Trophoblast cell (in vitro differentiated cells and primary cell): Measurements from ENCODE around the gene HFE.
"Not testable (repeated sequence)": the region's sequence is repeated elsewhere in the genome, so short reads cannot be mapped to it uniquely, and the experiment has no call there.

Source experiments
- DNase-seq, 2 donors: peaks; one replicate each; pipeline ENCODE4 v3.0.0-alpha.2; 2016
- H2AFZ ChIP-seq: 2 replicates; pipeline ENCODE4 v1.6.1; 2013; ENCODE audit warnings: low read length, moderate library complexity, mild to moderate bottlenecking; ENCODE audit not compliant: insufficient read depth, poor library complexity
- H2AK5ac ChIP-seq: 2 replicates; pipeline ENCODE4 v1.6.1; 2013; ENCODE audit warnings: mild to moderate bottlenecking, low read length
- H2BK120ac ChIP-seq: 2 replicates; pipeline ENCODE4 v1.6.1; 2013; ENCODE audit warnings: low read length, mild to moderate bottlenecking, moderate library complexity; ENCODE audit not compliant: insufficient read depth, poor library complexity
- H2BK12ac ChIP-seq: 2 replicates; pipeline ENCODE4 v1.6.1; 2013; ENCODE audit warnings: mild to moderate bottlenecking, low read length, moderate library complexity
- H2BK5ac ChIP-seq: 2 replicates; pipeline ENCODE4 v1.6.1; 2013; ENCODE audit warnings: low read length, low read depth, moderate library complexity, mild to moderate bottlenecking; ENCODE audit not compliant: poor library complexity
- H3K14ac ChIP-seq: 2 replicates; pipeline ENCODE4 v1.6.1; 2013; ENCODE audit warnings: mild to moderate bottlenecking, low read length
- H3K18ac ChIP-seq: 2 replicates; pipeline ENCODE4 v1.6.1; 2013; ENCODE audit warnings: mild to moderate bottlenecking, low read length
- H3K23ac ChIP-seq: 2 replicates; pipeline ENCODE4 v1.6.1; 2013; ENCODE audit warnings: low read length
- H3K27ac ChIP-seq: 2 replicates; pipeline ENCODE4 v1.5.1; 2013; ENCODE audit warnings: low read depth, mild to moderate bottlenecking, inconsistent platforms, low read length, moderate library complexity
- H3K27me3 ChIP-seq: 2 replicates; pipeline ENCODE4 v1.6.1; 2013; ENCODE audit warnings: inconsistent platforms, mild to moderate bottlenecking, low read length, moderate library complexity; ENCODE audit not compliant: insufficient read depth
- H3K36me3 ChIP-seq, 2 experiments: 1 replicate in 1 of 2; 2 replicates in 1 of 2; pipeline ENCODE4 v1.6.1; 2013; ENCODE audit warnings: low read length in 2 of 2, mild to moderate bottlenecking in 2 of 2, moderate library complexity in 1 of 2; ENCODE audit not compliant: insufficient read depth in 2 of 2, control insufficient read depth in 1 of 2
- H3K4ac ChIP-seq: 2 replicates; pipeline ENCODE4 v1.6.1; 2013; ENCODE audit warnings: low read depth, mild to moderate bottlenecking, low read length, moderate library complexity
- H3K4me1 ChIP-seq, 2 experiments: 1 replicate in 1 of 2; 2 replicates in 1 of 2; pipeline ENCODE4 v1.6.1; 2013; ENCODE audit warnings: low read length in 2 of 2, mild to moderate bottlenecking in 2 of 2, moderate library complexity in 1 of 2; ENCODE audit not compliant: insufficient read depth in 2 of 2, control insufficient read depth in 1 of 2
- H3K4me2 ChIP-seq: 2 replicates; pipeline ENCODE4 v1.6.1; 2013; ENCODE audit warnings: inconsistent platforms, mild to moderate bottlenecking, low read length, moderate library complexity
- H3K4me3 ChIP-seq: 2 replicates; pipeline ENCODE4 v1.5.1; 2013; ENCODE audit warnings: mild to moderate bottlenecking, low read depth, low read length, inconsistent platforms
- H3K79me1 ChIP-seq: one replicate; pipeline ENCODE4 v1.6.1; 2013; ENCODE audit warnings: low read length
- H3K79me2 ChIP-seq: 2 replicates; pipeline ENCODE4 v1.6.1; 2013; ENCODE audit warnings: low read length, mild to moderate bottlenecking; ENCODE audit not compliant: control insufficient read depth, insufficient read depth, poor library complexity
- H3K9ac ChIP-seq: 2 replicates; pipeline ENCODE4 v1.6.1; 2013; ENCODE audit warnings: mild to moderate bottlenecking, low read length
- H3K9me3 ChIP-seq: 2 replicates; pipeline ENCODE4 v1.6.1; 2013; ENCODE audit warnings: low read depth, mild to moderate bottlenecking, control low read depth, inconsistent platforms, low read length; ENCODE audit not compliant: insufficient read depth
- H4K12ac ChIP-seq: 2 replicates; pipeline ENCODE4 v1.6.1; 2013; ENCODE audit warnings: low read depth, mild to moderate bottlenecking, low read length, moderate library complexity
- H4K8ac ChIP-seq: 2 replicates; pipeline ENCODE4 v1.6.1; 2013; ENCODE audit warnings: low read depth, mild to moderate bottlenecking, low read length, moderate library complexity
- H4K91ac ChIP-seq: one replicate; pipeline ENCODE4 v1.6.1; 2013; ENCODE audit warnings: low read depth, mild to moderate bottlenecking, low read length, moderate library complexity
- WGBS: extraction: QIAGEN DNeasy Blood & Tissue Kit; methylation state at CpG from one replicate; pipeline ENCODE4 v1.1.7; 2013; ENCODE audit warnings: missing lambda C conversion rate; ENCODE audit not compliant: insufficient read length, insufficient coverage; ENCODE audit errors: extremely low coverage; 5-methylcytosine and 5-hydroxymethylcytosine counted together

Gene HFE

GRCh38 chr6:26078066-26078465 lies 9.2 kb upstream of the HFE start:
- not testable (repeated sequence) for H3K79me2 ChIP-seq, H2AK5ac ChIP-seq, H2AFZ ChIP-seq, H4K12ac ChIP-seq, H2BK12ac ChIP-seq, H3K9ac ChIP-seq, H2BK120ac ChIP-seq, H3K4ac ChIP-seq, DNase-seq, H3K4me2 ChIP-seq, H3K23ac ChIP-seq, H3K79me1 ChIP-seq, H2BK5ac ChIP-seq, H3K14ac ChIP-seq, H3K27ac ChIP-seq, H4K91ac ChIP-seq, H3K18ac ChIP-seq, H3K4me1 ChIP-seq, H3K9me3 ChIP-seq, H3K27me3 ChIP-seq, H3K4me3 ChIP-seq, H3K36me3 ChIP-seq, H4K8ac ChIP-seq
- no CpG with 5 or more reads among the region's 3 CpGs for WGBS

GRCh38 chr6:26081096-26081495 lies 6.1 kb upstream of the HFE start:
- not testable (repeated sequence) for H3K23ac ChIP-seq, H3K9me3 ChIP-seq, H4K91ac ChIP-seq, H3K36me3 ChIP-seq, H3K79me1 ChIP-seq, H4K12ac ChIP-seq, H3K14ac ChIP-seq, H2BK5ac ChIP-seq, H3K27me3 ChIP-seq, H3K4ac ChIP-seq, H3K4me3 ChIP-seq, DNase-seq, H2AK5ac ChIP-seq, H4K8ac ChIP-seq, H3K18ac ChIP-seq, H2BK120ac ChIP-seq, H3K4me1 ChIP-seq, H3K4me2 ChIP-seq, H2AFZ ChIP-seq, H2BK12ac ChIP-seq, H3K9ac ChIP-seq, H3K79me2 ChIP-seq, H3K27ac ChIP-seq
- WGBS, result no CpG with 5 or more reads among the region's 3 CpGs

DNA sequence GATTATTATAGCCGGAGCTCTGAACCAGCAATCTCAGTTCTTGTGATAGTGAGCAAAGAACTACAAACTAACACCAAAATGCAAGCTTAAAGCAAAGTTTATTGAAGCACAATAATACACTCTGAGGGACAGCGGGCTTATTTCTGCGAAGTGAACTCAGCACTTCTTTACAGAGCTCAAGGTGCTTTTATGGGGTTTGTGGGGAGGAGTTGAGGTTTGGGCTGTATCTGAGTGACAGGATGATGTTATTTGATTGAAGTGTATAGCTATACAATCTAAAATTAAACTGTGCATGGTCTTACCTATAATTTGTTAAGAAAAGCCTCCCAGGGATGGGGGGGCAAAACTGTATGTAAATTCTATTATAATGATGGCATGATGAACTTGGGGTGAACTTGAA lies 1.0 kb upstream of the HFE start:
- Histone ChIP-seq H3K79me1 (peaks cover 9% of the 10 kb centered on the region), H3K9ac (no peak overlapping the region), H3K18ac (no peak overlapping the region), H4K91ac (no peak overlapping the region), H3K4me1 (peaks cover 5 to 8% of the 10 kb centered on the region in 2 experiments), H3K23ac (no peak overlapping the region), H3K4me2 (no peak overlapping the region), H2AK5ac (no peak overlapping the region), H3K79me2 (peaks cover 2% of the 10 kb centered on the region), H2BK5ac (no peak overlapping the region), H3K27me3 (no peaks in the 10 kb centered on the region), H2AFZ (no peak overlapping the region), H3K9me3 (no peaks in the 10 kb centered on the region), H2BK120ac (no peak overlapping the region), H3K4ac (no peak overlapping the region), H3K14ac (no peak overlapping the region), H2BK12ac (no peak overlapping the region), H3K4me3 (no peak overlapping the region), H3K27ac (no peak overlapping the region), H4K12ac (no peak overlapping the region), H4K8ac (no peak overlapping the region), H3K36me3 (peaks cover 2% of the 10 kb centered on the region in 2 experiments)
- WGBS, result no CpG with 5 or more reads among the region's 3 CpGs
- no peak for DNase-seq

DNA sequence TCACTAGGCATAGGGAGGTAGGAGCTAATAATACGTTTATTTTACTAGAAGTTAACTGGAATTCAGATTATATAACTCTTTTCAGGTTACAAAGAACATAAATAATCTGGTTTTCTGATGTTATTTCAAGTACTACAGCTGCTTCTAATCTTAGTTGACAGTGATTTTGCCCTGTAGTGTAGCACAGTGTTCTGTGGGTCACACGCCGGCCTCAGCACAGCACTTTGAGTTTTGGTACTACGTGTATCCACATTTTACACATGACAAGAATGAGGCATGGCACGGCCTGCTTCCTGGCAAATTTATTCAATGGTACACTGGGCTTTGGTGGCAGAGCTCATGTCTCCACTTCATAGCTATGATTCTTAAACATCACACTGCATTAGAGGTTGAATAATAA lies 1.1 kb downstream of the HFE start:
- no peak overlapping the region for H2BK12ac ChIP-seq
- DNase-seq, result no peak
- H4K8ac ChIP-seq, result no peak overlapping the region
- no peak overlapping the region for H3K4ac ChIP-seq
- no peak overlapping the region for H3K14ac ChIP-seq
- H3K36me3 ChIP-seq, result peaks cover 0 to 2% of the 10 kb centered on the region in 2 experiments
- H3K23ac ChIP-seq, result no peak overlapping the region
- peaks cover 5 to 10% of the 10 kb centered on the region in 2 experiments for H3K4me1 ChIP-seq
- H4K12ac ChIP-seq, result no peak overlapping the region
- H3K79me2 ChIP-seq, result peaks cover 2% of the 10 kb centered on the region
- WGBS, result no CpG with 5 or more reads among the region's 5 CpGs
- H4K91ac ChIP-seq, result no peak overlapping the region
- no peak overlapping the region for H3K4me2 ChIP-seq
- no peak overlapping the region for H3K18ac ChIP-seq
- H3K27me3 ChIP-seq, result no peaks in the 10 kb centered on the region
- no peak overlapping the region for H3K27ac ChIP-seq
- H2BK120ac ChIP-seq, result no peak overlapping the region
- no peak overlapping the region for H3K4me3 ChIP-seq
- H3K79me1 ChIP-seq, result peaks cover 9% of the 10 kb centered on the region
- no peak overlapping the region for H2AK5ac ChIP-seq
- H2AFZ ChIP-seq, result no peak overlapping the region
- no peak overlapping the region for H2BK5ac ChIP-seq
- no peak overlapping the region for H3K9ac ChIP-seq
- no peaks in the 10 kb centered on the region for H3K9me3 ChIP-seq
